MG63 (cell line): ENCODE results near the gene KRTAP4-11. TPM values are rescaled to one million over a fixed set of nuclear protein-coding genes. Genes with fewer than 3 reads are reported as not detected.
"Not testable (repeated sequence)": the region's sequence is repeated elsewhere in the genome, so short reads cannot be mapped to it uniquely, and the experiment has no call there.

Source experiments
- DNase-seq: peaks from one replicate; pipeline ENCODE4 v3.0.0-alpha.2; 2020
- H3K27me3 ChIP-seq: fragments of 250-450 bp; sonication (Bioruptor Pico); 2 replicates; pipeline ENCODE4 v1.5.1; 2020; ENCODE audit warnings: mild to moderate bottlenecking, moderate library complexity
- H3K36me3 ChIP-seq: fragments of 250-450 bp; sonication (Bioruptor Pico); 2 replicates; pipeline ENCODE4 v1.5.1; 2020; ENCODE audit warnings: mild to moderate bottlenecking, moderate library complexity
- H3K4me3 ChIP-seq: fragments of 250-450 bp; sonication (Bioruptor Pico); 2 replicates; pipeline ENCODE4 v1.5.1; 2020; ENCODE audit warnings: mild to moderate bottlenecking, moderate library complexity
- H3K9me3 ChIP-seq: fragments of 250-450 bp; sonication (Bioruptor Pico); 2 replicates; pipeline ENCODE4 v1.5.1; 2020; ENCODE audit warnings: mild to moderate bottlenecking, moderate library complexity
- total RNA-seq: library from RNA; depleted of rRNA; stranded (reverse); fragments of >200 nt; shearing (Covaris generic); gene quantifications from 2 replicates; pipeline ENCODE4 v1.2.3, GENCODE V29; 2014; ENCODE audit warnings: low replicate concordance

The KRTAP4-11 gene
- total RNA-seq, 1 experiment from 2014 or later: not detected

- no peak for DNase-seq
- peaks cover 23% of the 10 kb centered on the region for H3K9me3 ChIP-seq
- no peaks in the 10 kb centered on the region for H3K36me3 ChIP-seq
- H3K27me3 ChIP-seq: no peaks in the 10 kb centered on the region
- no peak overlapping the region for H3K4me3 ChIP-seq
Observed at GRCh38 chr17:41133880-41134735, 15.9 kb upstream of the KRTAP4-11 start.

DNA sequence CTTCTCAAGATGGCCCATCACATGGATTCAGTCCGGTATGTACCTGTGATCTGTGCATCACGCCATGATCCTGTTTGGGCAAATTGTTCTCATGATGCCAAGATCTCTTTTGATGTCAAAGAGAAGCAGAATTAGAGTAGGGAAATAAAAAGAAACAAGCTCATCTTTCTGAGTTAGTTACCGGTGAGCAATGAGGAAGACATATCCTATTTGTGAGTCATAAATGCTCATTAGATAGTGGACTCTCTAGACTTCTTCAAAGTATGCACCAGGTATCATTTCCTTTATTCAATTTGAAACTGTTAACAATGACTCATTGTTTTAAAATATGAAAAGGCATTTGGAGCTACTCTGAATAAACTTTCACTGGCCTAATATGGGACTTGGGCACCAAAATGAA lies 13.8 kb upstream of the KRTAP4-11 start:
- peaks cover 12% of the 10 kb centered on the region for H3K9me3 ChIP-seq
- H3K4me3 ChIP-seq: no peak overlapping the region
- no peaks in the 10 kb centered on the region for H3K27me3 ChIP-seq
- no peaks in the 10 kb centered on the region for H3K36me3 ChIP-seq
- DNase-seq: no peak

DNA sequence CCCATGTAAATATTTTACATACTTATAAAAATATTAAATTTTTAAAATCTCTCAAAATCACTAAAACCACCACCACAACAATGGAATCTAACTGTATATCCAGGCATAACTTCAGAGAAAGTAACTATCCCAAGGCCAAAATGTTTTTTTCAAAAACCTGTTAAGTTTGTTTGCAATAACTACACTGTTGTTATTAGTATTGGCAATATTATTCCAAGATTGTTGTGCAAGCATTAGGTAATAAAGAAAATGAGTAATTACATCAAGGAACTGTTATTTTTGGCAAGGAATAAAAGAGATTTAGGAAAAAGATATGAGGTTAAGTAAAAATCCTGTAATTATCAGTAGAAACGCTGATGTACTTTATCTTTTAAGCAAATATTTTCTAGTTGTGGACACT lies 9.2 kb upstream of the KRTAP4-11 start:
- Histone ChIP-seq H3K36me3 (no peaks in the 10 kb centered on the region), H3K4me3 (no peak overlapping the region), H3K9me3 (peaks cover 15% of the 10 kb centered on the region), H3K27me3 (no peaks in the 10 kb centered on the region)
- no peak for DNase-seq

- Histone ChIP-seq H3K27me3 (no peaks in the 10 kb centered on the region), H3K36me3 (no peaks in the 10 kb centered on the region), H3K4me3 (no peak overlapping the region), H3K9me3 (peaks cover 15% of the 10 kb centered on the region)
- DNase-seq: no peak
Observed at GRCh38 chr17:41126412-41126811, 8.2 kb upstream of the KRTAP4-11 start.

DNA sequence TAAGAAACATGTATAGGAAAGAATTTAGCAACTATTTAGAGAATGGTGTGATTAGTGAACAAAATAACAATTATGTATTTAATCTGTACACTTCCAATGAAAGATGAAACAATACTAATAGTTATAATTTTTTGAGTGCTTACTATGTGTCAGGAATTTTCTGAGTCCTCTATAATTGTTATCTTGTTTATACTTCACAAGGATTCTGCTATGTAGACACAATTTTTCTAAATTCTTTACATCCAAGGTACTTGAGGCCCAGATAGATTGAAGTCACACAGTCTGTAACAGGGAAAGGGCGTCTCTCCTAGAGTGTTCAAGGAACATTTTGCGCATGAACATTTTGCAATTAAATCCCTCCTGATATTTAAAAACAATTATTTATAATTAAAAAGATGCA lies 6.9 kb upstream of the KRTAP4-11 start:
- Histone ChIP-seq H3K4me3 (no peak overlapping the region), H3K36me3 (no peaks in the 10 kb centered on the region), H3K27me3 (no peaks in the 10 kb centered on the region), H3K9me3 (peaks cover 12% of the 10 kb centered on the region)
- no peak for DNase-seq

- not testable (repeated sequence) for H3K27me3 ChIP-seq, H3K36me3 ChIP-seq, H3K4me3 ChIP-seq, DNase-seq
- peaks cover 11% of the 10 kb centered on the region for H3K9me3 ChIP-seq
Observed at GRCh38 chr17:41123991-41124371, 5.8 kb upstream of the KRTAP4-11 start, which contains the start of gene KRTAP4-12. TSS of gene KRTAP4-12 (minus strand) at chr17:41124182. CDS start at chr17:41124122, 60 bp downstream.

- not testable (repeated sequence) for DNase-seq, H3K36me3 ChIP-seq, H3K27me3 ChIP-seq, H3K4me3 ChIP-seq
- H3K9me3 ChIP-seq: peaks cover 11% of the 10 kb centered on the region
Observed at GRCh38 chr17:41123292-41123990, 5.3 kb upstream of the KRTAP4-11 start.

- H3K9me3 ChIP-seq: peaks cover 8% of the 10 kb centered on the region
- no peak overlapping the region for H3K4me3 ChIP-seq
- H3K27me3 ChIP-seq: no peaks in the 10 kb centered on the region
- no peak for DNase-seq
- H3K36me3 ChIP-seq: no peaks in the 10 kb centered on the region
Observed at GRCh38 chr17:41121742-41122141, 3.6 kb upstream of the KRTAP4-11 start.

GRCh38 chr17:41119696-41120690 lies 1.8 kb upstream of the KRTAP4-11 start:
- H3K27me3 ChIP-seq, DNase-seq: not testable (repeated sequence)

DNA sequence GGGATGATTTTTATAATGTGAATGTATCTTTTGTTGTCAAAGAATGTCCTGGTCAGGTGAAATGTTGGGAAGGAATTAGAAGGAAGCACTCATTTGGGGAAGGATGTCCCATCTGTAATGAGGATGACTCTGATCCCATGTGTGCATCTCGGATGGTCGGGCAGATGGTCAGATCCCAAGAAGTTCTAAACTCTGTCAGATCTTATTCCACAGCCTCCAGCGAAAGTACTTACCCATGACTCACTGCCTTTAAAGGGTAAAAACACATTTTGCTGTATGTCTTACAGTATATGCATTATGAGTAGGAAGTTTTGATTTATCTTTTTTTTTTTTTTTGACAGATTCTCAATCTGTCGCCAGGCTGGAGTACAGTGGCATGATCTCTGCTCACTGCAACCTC lies 548 bp upstream of the KRTAP4-11 start:
- no peak for DNase-seq
- H3K36me3 ChIP-seq: no peaks in the 10 kb centered on the region
- H3K27me3 ChIP-seq: no peaks in the 10 kb centered on the region
- no peak overlapping the region for H3K4me3 ChIP-seq
- peaks cover 8% of the 10 kb centered on the region for H3K9me3 ChIP-seq

More at GRCh38 chr17:41119696-41120690, 1.8 kb upstream of the KRTAP4-11 start:
- H3K4me3 ChIP-seq, H3K9me3 ChIP-seq, H3K36me3 ChIP-seq: not testable (repeated sequence)

GRCh38 chr17:41116297-41116696 lies 1.9 kb downstream of the KRTAP4-11 start:
- peaks cover 4% of the 10 kb centered on the region; the same call in 1 of the 2 replicates for H3K36me3 ChIP-seq
- no peak overlapping the region for H3K4me3 ChIP-seq
- no peaks in the 10 kb centered on the region for H3K27me3 ChIP-seq
- DNase-seq: no peak
- H3K9me3 ChIP-seq: peaks cover 14% of the 10 kb centered on the region

DNA sequence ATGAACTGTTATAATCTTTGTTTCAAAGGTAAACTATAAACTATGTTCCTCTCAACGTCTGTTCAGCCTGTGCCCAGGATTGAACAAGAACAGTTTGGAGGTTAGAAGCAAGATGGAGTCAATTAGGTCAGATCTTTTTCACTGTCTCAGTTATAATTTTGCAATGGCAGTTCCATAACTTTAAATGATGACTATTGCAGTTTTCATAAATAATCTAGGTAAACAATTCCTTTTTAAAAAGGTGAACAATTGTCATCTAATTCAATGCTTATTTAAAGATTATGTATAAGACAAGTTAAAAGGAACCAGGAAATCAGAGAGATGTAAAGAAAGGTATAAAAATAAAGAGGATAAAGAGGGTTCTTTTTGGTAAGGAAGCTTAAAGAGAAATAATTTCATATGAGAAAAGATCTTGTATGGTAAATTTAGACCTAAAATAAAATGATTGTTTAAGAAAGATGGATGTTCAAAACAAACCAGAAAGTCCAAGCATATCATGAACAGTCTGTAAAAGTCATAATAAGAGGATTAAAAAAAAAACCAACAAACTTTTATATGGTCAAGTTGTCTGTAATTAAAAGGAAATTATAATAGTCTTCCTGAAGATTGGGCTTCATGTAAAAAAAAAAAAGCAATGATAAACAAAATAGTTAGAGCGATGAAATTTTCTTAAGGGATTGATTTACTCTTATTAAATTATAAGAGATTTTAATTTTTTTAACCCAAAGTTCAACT lies 6.9 kb downstream of the KRTAP4-11 start:
- peaks cover 27% of the 10 kb centered on the region for H3K9me3 ChIP-seq
- DNase-seq: no peak
- peaks cover 4% of the 10 kb centered on the region; the same call in 1 of the 2 replicates for H3K36me3 ChIP-seq
- no peaks in the 10 kb centered on the region for H3K27me3 ChIP-seq
- H3K4me3 ChIP-seq: no peak overlapping the region

DNA sequence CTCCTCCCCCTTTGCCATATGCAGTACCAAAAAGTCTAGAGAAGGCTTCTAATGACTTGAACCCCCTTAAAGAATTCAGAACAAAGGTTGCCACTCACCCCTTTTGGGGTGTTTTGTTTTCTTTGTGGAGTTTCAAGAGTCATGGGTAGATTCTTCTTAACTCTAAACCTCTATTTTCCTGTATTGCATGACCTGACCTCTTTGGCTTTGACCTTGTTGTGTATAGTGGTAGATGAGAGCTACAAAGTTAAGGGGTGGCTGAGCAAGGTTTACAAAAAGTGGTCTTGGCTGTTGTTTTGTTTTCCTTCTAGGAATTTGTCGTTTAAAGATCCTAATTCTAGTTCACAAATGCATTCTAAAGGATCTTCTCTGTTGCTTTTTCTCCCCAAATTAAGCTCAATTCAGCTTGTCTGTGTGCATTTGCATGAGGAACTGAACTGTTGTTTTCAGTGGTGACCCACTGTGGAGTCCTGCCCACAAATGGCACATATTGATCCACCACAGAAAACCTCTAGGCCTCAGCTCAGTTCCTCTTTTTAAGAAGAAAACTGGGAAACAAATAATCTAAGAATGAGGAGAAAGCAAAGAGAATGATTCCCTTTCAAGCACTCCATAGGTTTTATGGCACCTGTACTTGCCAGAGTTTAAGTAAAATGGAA lies 9.3 kb downstream of the KRTAP4-11 start:
- DNase-seq, H3K36me3 ChIP-seq, H3K4me3 ChIP-seq, H3K27me3 ChIP-seq: not testable (repeated sequence)
- H3K9me3 ChIP-seq: peaks cover 27% of the 10 kb centered on the region

GRCh38 chr17:41107941-41108450 lies 10.2 kb downstream of the KRTAP4-11 start:
- Histone ChIP-seq H3K9me3 (peaks cover 22% of the 10 kb centered on the region), H3K36me3 (peaks cover 4% of the 10 kb centered on the region; the same call in 1 of the 2 replicates), H3K27me3 (no peaks in the 10 kb centered on the region), H3K4me3 (no peak overlapping the region)
- no peak for DNase-seq

DNA sequence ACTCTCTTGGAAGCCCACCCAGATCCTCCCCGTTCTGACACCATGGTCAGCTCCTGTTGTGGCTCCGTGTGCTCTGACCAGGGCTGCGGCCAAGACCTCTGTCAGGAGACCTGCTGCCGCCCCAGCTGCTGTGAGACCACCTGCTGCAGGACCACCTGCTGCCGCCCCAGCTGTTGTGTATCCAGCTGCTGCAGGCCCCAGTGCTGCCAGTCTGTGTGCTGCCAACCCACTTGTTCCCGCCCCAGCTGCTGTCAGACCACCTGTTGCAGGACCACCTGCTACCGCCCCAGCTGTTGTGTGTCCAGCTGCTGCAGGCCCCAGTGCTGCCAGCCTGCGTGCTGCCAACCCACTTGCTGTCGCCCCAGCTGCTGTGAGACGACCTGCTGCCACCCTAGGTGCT lies 12.8 kb downstream of the KRTAP4-11 start, which contains the start of gene KRTAP4-9:
KRTAP4-9 (plus strand) TSS at position 43 of the 400 bp plus-strand sequence; CDS start at position 43, 0 bp downstream.
- not testable (repeated sequence) for DNase-seq

More for the DNA sequence above, 12.8 kb downstream of the KRTAP4-11 start, which contains the start of gene KRTAP4-9:
- not testable (repeated sequence) for H3K4me3 ChIP-seq, H3K9me3 ChIP-seq, H3K27me3 ChIP-seq, H3K36me3 ChIP-seq
